ENCODE results near the gene NXPH4. TPM values are rescaled to one million over a fixed set of nuclear protein-coding genes. Genes with fewer than 3 reads are reported as not detected.

NXPH4 gene
- total RNA-seq, 2 donors from 2014 or later = 0.27 TPM; not detected in 1

GRCh38 chr12:57175428-57176138, 41.0 kb upstream of the NXPH4 start:
- H3K4me1 ChIP-seq = no peaks in the 10 kb centered on the region
- intact Hi-C loops (cut with DNase I) = no loop called here
- H3K4me3 ChIP-seq = no peak overlapping the region

GRCh38 chr12:57176139-57176477, 40.5 kb upstream of the NXPH4 start:
- Histone ChIP-seq H3K36me3 (no peaks in the 10 kb centered on the region), H3K4me1 (no peaks in the 10 kb centered on the region), H3K4me3 (no peak overlapping the region), H3K9me3 (no peaks in the 10 kb centered on the region), H3K27ac (no peak overlapping the region), H3K27me3 (no peaks in the 10 kb centered on the region), H3K9ac (ENCODE audit: low read depth in 2 of 2, low read length in 2 of 2) (no peak overlapping the region)
- intact Hi-C loops (cut with DNase I) = no loop called here
- no peak for DNase-seq
- TF ChIP-seq CTCF (IDR thresholded peaks at IDR 0.05) = peak; percentile 26

More at GRCh38 chr12:57175428-57176138, 41.0 kb upstream of the NXPH4 start:
- TF ChIP-seq CTCF (IDR thresholded peaks at IDR 0.05) = peak; percentile 61
- peak; percentile 85 for DNase-seq
- peaks cover 1% of the 10 kb centered on the region for H3K36me3 ChIP-seq
- no peaks in the 10 kb centered on the region for H3K27me3 ChIP-seq
- no peaks in the 10 kb centered on the region for H3K9me3 ChIP-seq
- peak overlapping the region; percentile 9 to 30 for H3K9ac ChIP-seq (ENCODE audit: low read depth in 2 of 2, low read length in 2 of 2)
- no peak overlapping the region for H3K27ac ChIP-seq

GRCh38 chr12:57176846-57177245, 39.7 kb upstream of the NXPH4 start:
- no peaks in the 10 kb centered on the region for H3K27me3 ChIP-seq
- H3K4me3 ChIP-seq = no peak overlapping the region
- no peak overlapping the region for H3K27ac ChIP-seq
- no peaks in the 10 kb centered on the region for H3K9me3 ChIP-seq
- intact Hi-C loops (cut with DNase I) = no loop called here
- no peak for DNase-seq
- H3K36me3 ChIP-seq = no peaks in the 10 kb centered on the region
- no peak overlapping the region for H3K9ac ChIP-seq (ENCODE audit: low read depth in 2 of 2, low read length in 2 of 2)
- no peaks in the 10 kb centered on the region for H3K4me1 ChIP-seq
- TF ChIP-seq CTCF (IDR thresholded peaks at IDR 0.05) = no peak

GRCh38 chr12:57177354-57177753, 39.2 kb upstream of the NXPH4 start:
- Histone ChIP-seq H3K9me3 (no peaks in the 10 kb centered on the region), H3K4me3 (no peak overlapping the region), H3K27ac (no peak overlapping the region), H3K9ac (ENCODE audit: low read depth in 2 of 2, low read length in 2 of 2) (no peak overlapping the region), H3K36me3 (no peaks in the 10 kb centered on the region), H3K27me3 (no peaks in the 10 kb centered on the region), H3K4me1 (no peaks in the 10 kb centered on the region)
- DNase-seq = no peak
- intact Hi-C loops (cut with DNase I) = no loop called here
- no peak for TF ChIP-seq CTCF (IDR thresholded peaks at IDR 0.05)

GRCh38 chr12:57178213-57178612, 38.4 kb upstream of the NXPH4 start:
- no peaks in the 10 kb centered on the region for H3K4me1 ChIP-seq
- intact Hi-C loops (cut with DNase I) = no loop called here
- no peak for TF ChIP-seq CTCF (IDR thresholded peaks at IDR 0.05)
- no peaks in the 10 kb centered on the region for H3K36me3 ChIP-seq
- no peak overlapping the region for H3K27ac ChIP-seq
- no peaks in the 10 kb centered on the region for H3K9me3 ChIP-seq
- no peaks in the 10 kb centered on the region for H3K27me3 ChIP-seq
- H3K9ac ChIP-seq (ENCODE audit: low read depth in 2 of 2, low read length in 2 of 2) = no peak overlapping the region
- DNase-seq = no peak
- no peak overlapping the region for H3K4me3 ChIP-seq
